GM12864 (cell line): Measurements from ENCODE around the gene CORO2B.

Experiments
- DNase-seq: peaks from one replicate; pipeline ENCODE4 v3.0.0-alpha.2; 2011; ENCODE audit warnings: low read depth
- H3K4me3 ChIP-seq: 2 replicates; pipeline ENCODE4 v1.5.1; 2011; ENCODE audit warnings: mild to moderate bottlenecking, low read depth, low read length, control low read depth
- CTCF ChIP-seq: IDR thresholded peaks from 2 replicates; pipeline ENCODE4 v1.5.1; 2011; ENCODE audit warnings: low read depth, mild to moderate bottlenecking, moderate library complexity, low read length, control low read depth, inconsistent platforms; ENCODE audit errors: missing control alignments

CORO2B gene

GRCh38 chr15:68639926-68640600 is 61.3 kb downstream of the CORO2B start:
- no peak for DNase-seq
- no peak for TF ChIP-seq CTCF
- no peak overlapping the region for H3K4me3 ChIP-seq

- DNase-seq: no peak
- TF ChIP-seq CTCF: no peak
- no peak overlapping the region for H3K4me3 ChIP-seq
Measured at GRCh38 chr15:68640791-68641331, 62.1 kb downstream of the CORO2B start.

DNA sequence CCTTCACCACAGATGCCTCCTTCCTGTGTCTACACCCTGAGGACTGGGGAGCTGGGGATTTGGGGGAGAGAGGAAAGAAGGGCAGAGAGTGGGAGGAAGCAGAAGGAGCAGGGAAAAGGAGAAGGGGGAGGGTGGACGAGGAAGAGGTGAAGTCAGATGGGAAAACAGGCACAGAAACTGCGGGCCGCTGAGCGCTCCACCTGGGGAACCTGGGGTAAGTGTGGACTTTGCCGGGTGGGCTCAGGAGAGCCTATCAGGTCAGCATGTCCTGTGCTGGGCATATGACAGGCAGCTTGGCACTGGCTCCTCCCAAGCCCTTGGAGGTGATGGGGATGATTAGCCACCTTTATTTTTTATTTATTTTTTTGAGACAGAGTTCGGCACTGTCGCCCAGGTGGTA is 62.6 kb downstream of the CORO2B start:
- DNase-seq: no peak
- no peak overlapping the region for H3K4me3 ChIP-seq
- TF ChIP-seq CTCF: no peak

- no peak overlapping the region for H3K4me3 ChIP-seq
- no peak for TF ChIP-seq CTCF
- DNase-seq: no peak
Measured at GRCh38 chr15:68642491-68642845, 63.7 kb downstream of the CORO2B start.

GRCh38 chr15:68643216-68643830 is 64.5 kb downstream of the CORO2B start:
- no peak for TF ChIP-seq CTCF
- DNase-seq: no peak
- H3K4me3 ChIP-seq: no peak overlapping the region

DNA sequence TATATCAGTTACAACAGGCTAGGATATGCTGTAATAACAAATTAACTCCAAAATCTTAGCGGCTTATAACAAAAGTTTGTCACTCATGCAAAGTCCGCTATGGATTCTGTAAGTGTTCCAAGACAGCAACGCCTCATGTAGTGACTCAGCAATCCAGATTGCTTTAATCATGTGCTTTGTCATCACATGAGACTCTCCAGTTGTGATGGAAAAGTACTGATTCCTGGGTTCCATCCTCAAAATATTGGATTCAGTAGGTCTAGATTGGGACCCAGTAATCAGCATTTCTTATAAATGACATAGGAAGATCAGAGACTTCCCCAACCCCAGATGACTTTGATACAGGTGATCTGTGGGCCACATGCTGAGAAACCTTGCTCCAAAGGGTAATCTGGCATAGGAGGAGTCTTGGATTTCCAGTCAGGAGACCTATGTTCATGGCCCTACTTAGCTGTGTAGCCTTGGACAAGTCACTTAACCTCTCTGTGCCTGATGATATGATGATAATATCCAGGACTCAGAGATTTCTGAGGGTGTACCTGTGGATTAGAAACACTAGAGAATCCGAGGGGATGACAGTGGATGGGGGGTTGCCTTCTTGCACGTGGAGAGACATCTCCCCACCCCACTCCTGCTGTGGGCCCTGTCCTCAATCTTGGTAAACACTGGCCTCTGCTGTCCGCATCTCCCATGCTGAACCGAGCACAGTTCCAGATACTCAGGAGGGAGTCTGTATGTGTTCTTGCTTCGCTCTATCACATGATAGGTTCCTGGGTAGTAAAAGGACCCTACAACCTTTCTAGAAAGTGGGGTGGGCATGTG is 65.5 kb downstream of the CORO2B start:
- H3K4me3 ChIP-seq: no peak overlapping the region
- no peak for DNase-seq
- no peak for TF ChIP-seq CTCF
